Left renal pelvis (tissue), 4 donors: ENCODE measurements around the gene RPTOR. TPM values are rescaled to one million over a fixed set of nuclear protein-coding genes. Genes with fewer than 3 reads are reported as not detected.
"Not testable (repeated sequence)": the region's sequence is repeated elsewhere in the genome, so short reads cannot be mapped to it uniquely, and the experiment has no call there.

Source experiments
- DNase-seq, 4 donors: peaks; one replicate each; pipeline ENCODE4 v3.0.0-alpha.2; 2013; ENCODE audit warnings: low read depth in 4 of 4, low spot score in 3 of 4
- polyA plus RNA-seq, 4 donors: library from polyadenylated mRNA; unstranded; fragments of 120-200 nt; gene quantifications; one replicate each; pipeline ENCODE4 v1.2.1, GENCODE V29; 2013; ENCODE audit not compliant: insufficient read length in 4 of 4

The RPTOR gene
- polyA plus RNA-seq, 4 donors: 15.1 to 21.2 (median 16.9) TPM

DNA sequence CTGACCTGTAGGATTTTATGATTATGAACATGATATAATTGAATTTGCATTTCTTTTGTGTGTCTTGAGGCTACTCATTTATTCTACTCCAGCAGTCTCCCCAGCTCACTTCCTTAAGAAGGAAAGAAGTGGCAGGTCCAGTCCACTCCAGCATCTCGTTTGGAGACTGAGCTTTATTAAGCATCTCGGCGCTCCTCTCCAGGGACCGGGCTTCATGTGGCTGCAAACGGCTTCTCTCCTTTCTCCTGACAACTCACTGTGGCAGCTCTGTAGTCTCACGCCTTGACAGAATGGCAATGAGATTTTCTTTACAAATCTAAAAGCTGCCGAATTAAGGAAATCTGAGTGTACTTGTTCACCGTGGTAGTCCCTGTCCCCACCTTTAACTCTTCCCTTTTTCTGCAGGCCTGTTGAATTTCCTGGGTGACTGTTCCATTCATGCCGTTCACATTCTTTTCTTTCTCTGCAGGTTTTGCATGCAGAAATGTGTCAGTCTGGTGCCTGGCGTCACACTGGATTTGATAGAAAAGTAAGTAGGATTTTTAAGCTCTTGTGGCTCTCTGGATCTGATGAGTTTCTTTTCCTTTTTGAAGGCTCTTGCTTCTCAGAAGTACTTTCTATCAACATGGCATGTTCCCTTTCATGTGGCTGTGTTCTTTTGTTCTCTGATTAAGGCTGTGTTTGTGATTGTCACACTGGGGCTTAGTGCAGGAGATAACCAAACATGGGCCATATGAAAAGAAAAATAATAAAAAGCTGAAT is 246.5 kb downstream of the RPTOR start:
- no peak for DNase-seq

DNA sequence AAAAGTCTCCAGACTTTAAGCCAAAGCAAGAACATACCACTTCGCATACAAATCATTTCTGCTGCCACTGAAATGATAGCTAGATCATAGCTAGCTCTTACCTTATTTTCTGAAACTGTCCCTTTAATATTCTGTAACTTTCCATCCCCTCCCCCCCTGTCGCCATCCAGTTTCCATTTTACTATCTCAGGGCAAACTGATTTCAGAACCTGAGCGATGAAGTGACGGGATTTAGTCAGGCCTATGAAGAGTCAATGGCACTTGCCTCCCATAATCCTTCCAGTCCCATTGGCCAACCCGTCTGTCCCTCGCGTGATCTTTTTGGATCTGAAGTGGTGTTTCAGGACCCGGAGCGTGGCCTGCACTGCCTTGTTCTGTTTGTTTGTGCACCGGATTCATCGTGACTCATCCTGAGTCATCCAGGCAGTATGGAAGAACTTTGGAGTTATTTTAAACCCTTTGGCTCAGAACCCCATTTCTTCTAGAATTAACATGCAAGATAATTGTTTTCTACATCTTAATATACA is 247.2 kb downstream of the RPTOR start:
- no peak for DNase-seq

DNA sequence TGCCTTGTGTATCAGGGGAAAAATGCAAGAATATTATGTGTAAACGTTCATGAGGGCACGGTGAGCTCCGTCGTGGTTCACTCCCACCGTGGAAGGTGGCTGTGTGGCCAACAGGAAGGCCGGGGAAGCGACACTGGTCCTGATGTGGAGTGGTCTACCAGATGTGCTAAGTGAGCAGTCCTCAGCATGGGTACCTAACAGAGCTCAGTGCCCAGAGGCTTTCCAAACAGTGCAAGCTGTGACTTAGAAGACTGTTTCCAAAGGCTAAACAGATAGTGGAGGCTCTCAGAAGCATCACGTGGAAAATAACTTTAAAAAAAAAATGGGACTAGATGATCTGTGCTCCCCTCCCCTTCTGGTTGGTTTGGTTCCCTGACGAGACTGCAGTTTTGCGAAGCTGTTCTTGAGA is 247.7 kb downstream of the RPTOR start:
- no peak for DNase-seq

DNA sequence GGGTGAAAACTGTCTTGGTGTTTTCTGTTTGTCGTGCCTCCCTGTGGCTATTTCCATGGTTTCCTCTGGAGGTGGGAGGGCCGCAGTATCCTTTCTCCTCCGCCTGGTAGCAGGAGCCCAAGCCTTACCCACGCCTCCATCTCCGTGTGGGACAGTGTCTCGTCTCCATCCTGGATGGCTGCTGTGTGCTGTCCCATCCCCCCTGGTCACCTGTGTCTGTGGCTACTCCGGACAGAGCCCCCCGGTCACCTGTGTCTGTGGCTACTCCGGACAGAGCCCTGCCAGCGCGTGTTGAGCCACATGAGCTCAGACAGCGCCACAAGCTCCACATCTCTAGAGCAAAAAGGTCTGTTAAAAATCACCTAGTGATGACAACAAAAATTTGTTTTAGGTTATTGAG is 248.8 kb downstream of the RPTOR start:
- DNase-seq: no peak

DNA sequence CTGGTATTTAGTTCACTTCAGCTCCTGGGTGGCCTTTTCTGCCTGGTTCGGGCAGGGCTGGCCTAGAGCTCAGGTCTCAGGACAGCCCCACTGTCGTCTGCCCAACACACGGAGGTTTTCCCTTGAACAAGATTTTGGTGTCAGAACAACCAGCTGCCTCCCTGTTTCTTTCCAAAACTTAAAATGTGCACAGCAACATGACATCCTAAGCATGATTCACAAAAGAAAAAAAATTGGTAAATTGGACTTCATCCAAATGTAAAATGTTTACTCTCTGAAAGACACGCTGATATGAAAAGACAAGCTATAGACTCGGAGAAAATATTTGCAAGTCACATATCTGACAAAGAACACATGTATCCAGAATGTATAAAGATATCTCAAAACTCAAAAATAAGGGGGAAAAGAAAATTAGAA is 249.2 kb downstream of the RPTOR start:
- DNase-seq: no peak

DNA sequence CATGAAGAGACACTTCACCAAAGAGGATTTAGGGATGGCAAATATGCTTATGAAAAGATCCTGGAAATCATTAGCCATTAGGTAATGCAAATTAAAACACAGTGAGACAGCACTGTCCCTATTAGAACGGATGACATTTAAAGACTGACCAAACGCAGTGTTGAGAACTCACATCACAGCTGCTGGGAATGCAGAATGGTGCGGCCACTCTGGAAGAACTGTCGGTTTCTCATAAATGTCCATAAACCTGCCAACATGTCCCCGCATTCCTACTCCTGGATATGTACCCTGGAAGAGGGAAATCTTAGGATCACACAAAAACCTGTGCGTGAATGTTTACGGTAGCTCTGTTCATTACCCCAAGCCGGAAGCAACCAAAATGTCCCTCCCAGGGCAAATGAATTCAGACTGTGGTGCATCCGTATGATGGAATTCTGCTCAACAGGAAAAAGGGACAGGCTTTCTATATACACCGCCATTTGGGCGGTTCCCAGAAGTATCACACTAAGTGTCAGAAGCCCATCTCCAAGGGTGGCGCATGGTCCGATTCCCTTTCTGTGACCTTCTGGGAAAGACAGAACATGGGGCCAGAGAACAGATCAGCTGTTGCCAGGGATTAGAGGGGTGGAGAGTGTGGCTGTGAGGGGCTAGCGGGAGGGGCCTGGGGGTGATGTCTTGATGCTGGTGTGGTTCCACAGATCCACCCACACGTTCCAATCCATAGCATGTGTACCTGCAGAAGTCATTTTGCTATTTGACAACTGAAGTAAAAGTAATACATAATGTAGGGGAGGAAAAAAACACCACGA is 249.8 kb downstream of the RPTOR start:
- no peak for DNase-seq

DNA sequence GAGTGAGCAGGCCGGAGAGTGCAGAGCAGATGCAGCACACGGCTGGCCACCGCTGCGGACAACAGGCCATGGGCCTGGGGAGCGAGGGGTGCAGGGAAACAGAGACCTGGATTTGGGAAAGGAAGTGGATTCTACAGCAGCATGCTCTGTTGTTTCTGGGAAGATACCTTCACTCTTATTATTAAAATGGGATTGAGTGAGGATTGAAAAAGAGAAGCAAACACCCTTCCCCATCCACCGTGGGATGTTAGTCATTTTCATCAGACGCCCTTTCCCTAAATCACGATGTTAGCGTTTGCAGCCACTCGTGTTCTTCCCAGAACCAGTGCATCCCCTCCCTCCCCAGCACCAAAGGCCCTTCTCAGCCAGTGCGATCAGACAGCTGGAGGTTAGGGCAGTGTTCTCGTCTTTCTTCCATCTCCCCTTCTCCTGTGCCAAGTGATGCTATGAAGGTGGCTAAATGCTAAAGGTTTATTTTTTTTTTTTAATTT is 250.5 kb downstream of the RPTOR start:
- DNase-seq: no peak

DNA sequence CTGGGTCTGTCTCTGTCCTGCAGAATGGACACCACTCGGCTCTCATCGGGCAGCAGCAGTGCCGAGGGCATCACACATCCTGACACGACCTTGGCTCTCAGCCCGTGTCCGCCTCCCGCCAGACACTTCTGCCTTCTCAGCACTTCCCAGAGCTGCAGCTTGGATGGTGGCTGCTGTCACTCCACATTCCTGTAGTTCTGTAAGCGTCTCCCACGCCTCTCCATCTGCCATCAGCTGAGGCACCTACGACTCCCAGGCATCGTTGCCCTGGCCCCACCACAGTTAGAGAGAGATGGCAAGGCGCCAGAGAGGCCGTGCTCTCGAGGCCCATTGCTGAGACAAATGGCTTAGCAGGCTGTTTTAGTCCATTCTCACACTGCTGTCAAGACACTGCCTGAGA is 251.1 kb downstream of the RPTOR start:
- DNase-seq: peak; percentile 39 to 64 (median 56)

DNA sequence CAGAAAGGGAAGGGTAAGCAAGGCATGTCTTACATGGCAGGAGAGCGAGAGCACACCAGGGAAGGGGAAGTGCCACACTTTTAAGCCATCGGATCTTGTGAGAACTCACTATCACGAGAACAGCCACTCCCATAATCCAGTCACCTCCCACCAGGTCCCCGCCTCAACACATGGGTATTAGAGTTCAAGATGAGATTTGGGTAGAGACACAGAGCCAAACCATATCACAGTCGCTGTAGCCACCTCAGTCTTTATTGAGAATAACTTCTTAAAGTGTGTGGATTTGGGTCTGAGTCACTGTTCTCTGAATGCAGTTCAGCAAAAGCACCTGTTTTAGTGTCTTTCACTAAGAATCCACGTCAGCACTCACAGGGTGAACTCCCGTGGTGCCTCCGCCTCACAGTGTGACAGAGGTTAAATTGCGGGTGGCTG is 251.8 kb downstream of the RPTOR start:
- no peak for DNase-seq

DNA sequence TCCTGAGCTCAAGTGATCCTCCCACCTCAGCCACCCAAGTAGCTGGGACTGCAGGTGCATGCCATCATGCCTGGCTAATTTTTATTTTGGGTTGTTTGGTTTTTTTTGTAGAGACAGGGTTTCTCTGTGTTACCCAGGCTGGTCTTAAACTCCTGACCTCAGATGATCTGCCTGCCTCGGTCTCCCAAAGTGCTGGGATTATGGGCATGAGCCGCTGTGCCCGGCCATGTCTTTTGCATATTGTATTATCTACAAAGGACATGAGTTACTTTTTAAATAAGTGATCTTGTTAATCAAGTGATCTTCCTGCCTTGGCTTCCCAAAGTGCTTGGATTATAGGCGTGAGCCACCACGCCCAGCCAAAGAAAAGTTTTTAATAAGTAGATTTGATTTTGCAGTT is 252.6 kb downstream of the RPTOR start:
- not testable (repeated sequence) for DNase-seq

DNA sequence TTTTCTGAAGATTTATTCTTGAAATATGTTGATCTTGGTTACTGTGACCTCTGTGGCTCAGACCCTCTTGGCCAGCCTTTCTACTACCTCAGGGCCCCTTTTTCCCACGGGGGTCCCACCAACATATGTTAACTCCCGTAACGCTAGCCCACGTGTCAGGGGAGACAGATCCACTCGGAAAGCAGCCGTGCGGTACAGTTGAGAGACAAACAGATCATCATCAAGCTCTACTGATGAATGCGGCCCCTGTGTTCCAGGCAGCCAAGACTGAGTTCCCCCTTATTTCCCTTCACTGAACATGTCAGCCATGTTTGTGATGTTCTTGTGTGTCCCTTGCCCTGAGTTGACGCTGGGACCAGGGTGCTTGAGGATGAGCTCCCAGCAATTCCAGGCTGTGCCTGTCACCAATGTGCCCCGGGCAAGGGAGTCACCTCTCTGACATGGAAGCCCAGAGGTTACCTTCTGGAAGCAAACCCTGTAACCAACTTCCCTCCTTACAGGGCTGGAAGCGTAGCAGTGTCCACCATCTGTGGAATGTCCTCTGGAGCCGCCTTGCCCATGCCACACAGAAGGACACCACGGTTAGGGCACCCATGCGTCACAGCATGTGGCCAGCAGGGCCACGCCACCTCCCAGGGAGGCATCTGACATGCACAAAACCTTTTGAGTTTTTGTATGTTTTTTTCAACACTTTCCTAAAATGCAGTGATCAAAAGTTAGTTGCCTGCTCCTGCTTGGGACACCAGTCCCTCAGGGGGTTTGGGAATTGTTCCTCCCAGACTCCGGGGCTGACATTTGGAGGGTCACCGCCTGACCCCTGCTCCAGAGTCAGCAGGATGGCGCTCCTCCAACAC is 253.3 kb downstream of the RPTOR start:
- no peak for DNase-seq

DNA sequence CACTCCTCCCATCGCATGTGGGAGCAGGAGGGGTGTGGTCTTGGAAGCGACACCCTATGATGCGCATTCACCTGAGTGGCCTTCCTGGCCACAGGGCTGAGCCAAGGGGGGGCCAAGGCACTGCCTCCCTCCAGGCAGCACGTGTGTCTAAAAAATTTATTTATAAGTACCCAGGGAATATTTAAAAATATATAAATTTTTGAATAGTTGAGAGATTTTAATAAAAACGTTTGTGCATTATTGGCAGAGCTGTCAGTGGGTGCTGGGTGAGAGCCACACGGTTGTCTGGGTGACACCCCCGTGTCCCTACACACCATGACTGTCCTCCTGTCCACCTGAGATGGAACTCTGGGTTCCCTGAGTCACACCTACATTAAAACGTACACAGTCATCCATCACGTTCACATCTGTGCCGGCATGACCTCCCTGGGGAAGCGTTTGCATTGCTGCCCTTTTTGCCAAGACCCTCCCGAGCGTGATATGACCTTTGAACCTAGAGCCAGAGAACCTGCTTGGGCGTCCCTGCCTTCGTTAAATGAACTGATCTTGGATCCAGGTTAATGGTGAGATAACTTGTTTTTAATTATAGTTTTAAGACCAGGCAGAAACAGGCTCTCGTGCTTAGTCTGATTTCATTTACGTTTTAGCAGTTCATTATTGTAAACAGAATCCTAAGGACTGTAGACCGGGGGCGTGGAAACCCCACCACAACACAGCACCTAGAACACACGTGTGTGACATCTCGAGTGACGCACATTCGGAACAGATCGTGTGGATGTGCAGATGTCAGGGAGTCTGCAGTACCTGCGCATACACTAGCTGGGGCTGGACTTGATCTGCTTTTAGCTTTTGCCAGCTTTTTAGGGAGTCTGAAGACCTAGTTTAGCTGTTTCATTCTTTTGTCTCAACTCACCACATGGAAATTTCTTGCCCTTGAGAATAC is 254.2 kb downstream of the RPTOR start:
- no peak for DNase-seq

DNA sequence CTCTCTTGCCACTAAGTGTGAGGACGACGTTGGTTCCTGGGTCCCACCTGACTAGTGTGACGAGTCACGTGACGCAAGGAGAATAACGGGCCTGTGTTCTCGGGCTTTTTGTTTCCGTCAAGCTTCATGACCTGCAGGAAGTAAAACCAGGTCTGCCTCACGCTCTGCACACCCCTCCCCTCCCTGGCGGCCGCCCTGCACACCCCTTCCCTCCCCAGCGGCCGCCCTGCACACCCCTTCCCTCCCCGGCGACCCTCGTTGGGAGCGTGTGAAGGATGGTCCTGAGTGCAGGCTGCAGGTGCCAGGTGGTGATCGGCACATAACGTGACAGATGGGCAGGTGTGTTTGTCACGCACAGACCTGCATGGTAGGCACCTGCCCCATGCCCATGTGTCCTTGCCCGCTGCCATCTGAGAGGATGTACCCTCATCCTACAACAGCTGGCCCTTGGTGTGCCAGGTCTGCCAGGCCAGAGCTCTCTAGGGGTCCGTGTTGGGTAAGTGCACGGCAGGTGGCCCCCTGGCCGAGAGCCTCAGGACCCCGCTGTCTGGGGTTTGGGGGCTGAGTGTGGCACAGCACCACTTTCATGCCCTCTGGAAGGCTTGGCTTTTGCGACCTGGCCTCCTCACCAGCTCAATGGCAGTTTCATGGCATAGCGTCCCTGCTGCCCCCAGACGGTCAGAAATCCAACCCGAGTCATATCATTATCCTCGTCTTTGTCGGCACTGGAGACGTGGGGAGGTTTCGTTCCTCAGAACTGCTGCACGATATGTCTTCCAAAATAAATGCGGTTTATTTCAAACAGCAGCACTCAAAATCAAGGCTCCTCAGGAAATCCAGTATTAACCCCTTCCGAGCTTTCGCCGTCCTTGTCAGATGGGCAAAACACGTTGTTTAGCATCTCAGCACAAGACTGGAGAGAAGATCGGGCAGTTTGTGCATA is 255.2 kb downstream of the RPTOR start:
- no peak for DNase-seq

DNA sequence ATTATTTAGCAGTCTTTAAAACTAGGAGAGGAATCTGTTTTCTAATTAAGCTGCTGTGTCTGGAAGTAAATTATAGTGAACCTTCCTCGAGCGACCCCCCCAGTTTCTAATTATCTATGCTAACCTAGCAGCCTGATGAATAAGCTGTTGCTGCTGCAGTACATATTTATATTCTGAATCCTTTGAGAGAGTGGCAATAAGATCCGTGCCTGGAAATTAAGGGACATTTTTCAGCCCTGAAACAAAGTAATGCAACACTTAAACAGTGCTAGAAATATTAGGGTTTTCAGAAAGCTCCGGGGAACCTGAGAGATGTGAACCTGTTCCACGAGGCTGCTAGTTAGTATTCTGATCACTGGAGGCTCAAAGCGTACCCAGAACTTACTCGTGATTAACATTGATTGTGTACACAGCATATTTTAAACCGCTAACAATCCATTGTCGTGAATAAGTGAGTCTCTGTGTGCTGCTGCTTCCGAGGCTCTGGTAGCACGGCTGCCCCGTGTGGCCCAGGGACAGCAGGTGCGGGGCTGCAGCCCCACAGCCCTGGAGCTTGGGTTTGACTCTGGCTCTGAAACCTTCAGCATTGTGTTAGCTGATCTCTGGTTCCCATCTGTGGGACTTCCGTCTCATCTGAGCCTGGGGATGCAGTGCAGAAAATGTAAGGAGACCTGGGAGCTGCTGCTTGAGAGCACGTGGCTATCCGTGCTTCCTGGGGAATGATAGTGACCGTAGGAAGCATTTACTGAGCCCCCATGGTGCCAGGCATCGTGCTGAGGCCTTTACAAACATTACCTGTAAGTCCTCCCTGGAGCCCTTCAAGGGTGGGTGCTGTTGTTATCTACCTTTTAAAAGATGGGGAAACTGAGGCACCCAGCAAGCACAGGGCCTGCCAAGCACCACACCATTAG is 256.1 kb downstream of the RPTOR start:
- no peak for DNase-seq

DNA sequence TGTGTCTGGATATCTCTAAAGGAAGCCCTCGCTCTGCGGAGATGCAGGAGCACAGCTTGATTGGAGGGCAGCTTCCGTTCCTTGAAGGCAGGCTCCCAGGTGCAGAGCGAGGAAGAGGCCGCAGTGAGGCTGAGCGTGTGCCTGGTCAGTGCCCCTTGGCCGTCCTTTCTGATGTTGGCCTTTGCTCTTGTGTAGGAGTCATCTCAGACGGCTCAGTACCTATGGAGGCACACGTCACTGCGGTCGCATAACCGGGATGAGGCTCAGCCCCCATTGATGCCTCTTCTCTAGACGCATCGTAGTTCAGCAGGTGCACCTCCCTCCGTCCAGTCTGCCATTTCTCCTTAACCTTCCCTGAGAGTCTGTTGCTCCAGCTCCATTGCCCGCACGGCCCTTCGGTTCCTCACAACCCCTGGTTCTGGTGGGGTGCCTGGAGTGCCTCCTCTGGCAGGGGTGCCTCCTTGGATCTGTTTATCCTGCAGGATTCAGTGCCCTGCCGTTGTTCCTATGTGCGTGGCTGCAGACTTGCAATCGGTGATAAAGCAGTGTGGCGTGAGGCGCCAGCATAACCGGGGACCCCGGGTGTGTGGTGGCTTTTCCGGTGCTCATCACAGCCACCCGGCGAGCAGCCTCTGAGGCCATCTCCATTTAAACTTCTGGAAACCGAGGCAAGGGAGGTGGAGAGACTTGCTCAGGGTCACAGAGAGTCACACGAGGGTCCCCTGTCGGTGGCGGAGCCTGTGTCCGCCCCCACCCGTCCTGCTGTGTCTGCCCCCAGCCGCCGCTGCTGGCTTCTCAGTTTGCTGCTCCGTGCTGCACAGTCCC is 258.2 kb downstream of the RPTOR start:
- no peak for DNase-seq
